OCI-LY1 (cell line): Measurements from ENCODE around the gene SLC25A13.

Source experiments
- H2AFZ ChIP-seq: fragments of 200-600 bp; sonication (generic), shearing (Covaris generic); 2 replicates; pipeline ENCODE4 v1.6.0; 2014; ENCODE audit warnings: antibody characterized with exemption, mild to moderate bottlenecking, low read length
- H3F3A ChIP-seq: fragments of 200-600 bp; sonication (generic), shearing (Covaris generic); 2 replicates; pipeline ENCODE4 v1.6.0; 2014; ENCODE audit warnings: mild to moderate bottlenecking, antibody characterized with exemption, low read length, moderate library complexity; ENCODE audit not compliant: insufficient read depth
- H3K27ac ChIP-seq: fragments of 200-600 bp; sonication (generic); 2 replicates; pipeline ENCODE4 v1.5.1; 2014; ENCODE audit warnings: low read length, mixed run types, mild to moderate bottlenecking, low read depth; ENCODE audit not compliant: poor library complexity, severe bottlenecking
- H3K27me3 ChIP-seq: fragments of 200-600 bp; sonication (generic); 2 replicates; pipeline ENCODE4 v1.6.0; 2014; ENCODE audit warnings: antibody characterized with exemption, mild to moderate bottlenecking, low read length, moderate library complexity; ENCODE audit not compliant: insufficient read depth
- H3K36me3 ChIP-seq: fragments of 200-600 bp; sonication (generic); 2 replicates; pipeline ENCODE4 v1.6.1; 2014; ENCODE audit warnings: mild to moderate bottlenecking, antibody characterized with exemption, low read length, moderate library complexity, mixed read lengths; ENCODE audit not compliant: insufficient read depth
- H3K4me1 ChIP-seq: fragments of 200-600 bp; sonication (generic); 2 replicates; pipeline ENCODE4 v1.5.1; 2014; ENCODE audit warnings: mild to moderate bottlenecking, low read length, moderate library complexity; ENCODE audit not compliant: insufficient read depth, severe bottlenecking
- H3K4me2 ChIP-seq: fragments of 200-600 bp; sonication (generic), shearing (Covaris generic); 2 replicates; pipeline ENCODE4 v1.6.1; 2014; ENCODE audit warnings: low read length
- H3K4me3 ChIP-seq: fragments of 200-600 bp; sonication (generic); 2 replicates; pipeline ENCODE4 v1.5.1; 2014; ENCODE audit warnings: low read length, low read depth, mild to moderate bottlenecking, mixed read lengths; ENCODE audit not compliant: poor library complexity, severe bottlenecking
- H3K79me2 ChIP-seq: fragments of 200-600 bp; shearing (Covaris generic); 2 replicates; pipeline ENCODE4 v1.6.1; 2016; ENCODE audit warnings: mixed run types, low read length, mixed read lengths; ENCODE audit not compliant: insufficient read depth
- H3K9ac ChIP-seq: fragments of 200-600 bp; sonication (generic), shearing (Covaris generic); 2 replicates; pipeline ENCODE4 v1.6.1; 2014; ENCODE audit warnings: mild to moderate bottlenecking, low read length, mixed read lengths
- H3K9me2 ChIP-seq: fragments of 200-600 bp; sonication (generic), shearing (Covaris generic); 2 replicates; pipeline ENCODE4 v1.6.1; 2014; ENCODE audit warnings: low read depth, mild to moderate bottlenecking, low read length, mixed read lengths
- H3K9me3 ChIP-seq: fragments of 200-600 bp; shearing (Covaris generic); 2 replicates; pipeline ENCODE4 v1.6.1; 2014; ENCODE audit warnings: low read length, mixed read lengths
- H4K20me1 ChIP-seq: fragments of 200-600 bp; sonication (generic), shearing (Covaris generic); 2 replicates; pipeline ENCODE4 v1.6.0; 2016; ENCODE audit warnings: mild to moderate bottlenecking, low read length; ENCODE audit not compliant: insufficient read depth
- EZH2 ChIP-seq: fragments of 200-600 bp; sonication (generic), shearing (Covaris generic); IDR thresholded peaks from 2 replicates; pipeline ENCODE4 v1.8.0; 2017; ENCODE audit warnings: borderline replicate concordance, mixed run types, mild to moderate bottlenecking, antibody characterized with exemption, low read length, moderate library complexity, mixed read lengths
- TF ChIP-seq, protein P1 (sequence below): fragments of 200-600 bp; sonication (generic), shearing (Covaris generic); IDR thresholded peaks from 2 replicates; pipeline ENCODE4 v1.5.1; 2017; ENCODE audit warnings: mild to moderate bottlenecking, antibody characterized with exemption, low read length, moderate library complexity, mixed read lengths

SLC25A13 gene

DNA sequence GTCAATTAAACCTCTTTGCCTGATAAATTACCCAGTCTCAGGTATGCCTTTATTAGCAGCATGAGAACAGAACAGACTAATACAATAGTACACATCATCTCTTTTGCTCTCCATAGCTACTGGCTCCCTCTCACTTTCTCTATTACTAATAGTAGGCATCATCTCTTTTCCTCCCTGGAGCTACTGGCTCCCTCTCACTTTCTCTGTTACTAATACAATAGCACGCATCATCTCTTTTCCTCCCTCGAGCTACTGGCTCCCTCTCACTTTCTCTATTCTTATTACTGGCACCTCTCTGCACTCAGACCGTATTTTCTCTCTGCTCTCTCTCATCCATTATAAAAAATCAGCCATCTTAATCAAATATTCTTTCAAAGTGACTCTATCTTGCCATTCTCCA is 37.1 kb downstream of the SLC25A13 start:
- Histone ChIP-seq H3K4me3 (no peak overlapping the region), H4K20me1 (no peaks in the 10 kb centered on the region), H3K4me2 (no peak overlapping the region), H3K9me2 (no peaks in the 10 kb centered on the region), H3F3A (no peaks in the 10 kb centered on the region), H3K27me3 (no peaks in the 10 kb centered on the region), H3K36me3 (peaks cover 5% of the 10 kb centered on the region; the same call in 1 of the 2 replicates), H3K27ac (no peak overlapping the region), H3K4me1 (no peaks in the 10 kb centered on the region), H2AFZ (no peak overlapping the region), H3K9me3 (no peaks in the 10 kb centered on the region), H3K9ac (no peak overlapping the region), H3K79me2 (no peaks in the 10 kb centered on the region)
- TF ChIP-seq EZH2 = no peak
- TF ChIP-seq, protein P1, sequence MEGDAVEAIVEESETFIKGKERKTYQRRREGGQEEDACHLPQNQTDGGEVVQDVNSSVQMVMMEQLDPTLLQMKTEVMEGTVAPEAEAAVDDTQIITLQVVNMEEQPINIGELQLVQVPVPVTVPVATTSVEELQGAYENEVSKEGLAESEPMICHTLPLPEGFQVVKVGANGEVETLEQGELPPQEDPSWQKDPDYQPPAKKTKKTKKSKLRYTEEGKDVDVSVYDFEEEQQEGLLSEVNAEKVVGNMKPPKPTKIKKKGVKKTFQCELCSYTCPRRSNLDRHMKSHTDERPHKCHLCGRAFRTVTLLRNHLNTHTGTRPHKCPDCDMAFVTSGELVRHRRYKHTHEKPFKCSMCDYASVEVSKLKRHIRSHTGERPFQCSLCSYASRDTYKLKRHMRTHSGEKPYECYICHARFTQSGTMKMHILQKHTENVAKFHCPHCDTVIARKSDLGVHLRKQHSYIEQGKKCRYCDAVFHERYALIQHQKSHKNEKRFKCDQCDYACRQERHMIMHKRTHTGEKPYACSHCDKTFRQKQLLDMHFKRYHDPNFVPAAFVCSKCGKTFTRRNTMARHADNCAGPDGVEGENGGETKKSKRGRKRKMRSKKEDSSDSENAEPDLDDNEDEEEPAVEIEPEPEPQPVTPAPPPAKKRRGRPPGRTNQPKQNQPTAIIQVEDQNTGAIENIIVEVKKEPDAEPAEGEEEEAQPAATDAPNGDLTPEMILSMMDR = no peak

DNA sequence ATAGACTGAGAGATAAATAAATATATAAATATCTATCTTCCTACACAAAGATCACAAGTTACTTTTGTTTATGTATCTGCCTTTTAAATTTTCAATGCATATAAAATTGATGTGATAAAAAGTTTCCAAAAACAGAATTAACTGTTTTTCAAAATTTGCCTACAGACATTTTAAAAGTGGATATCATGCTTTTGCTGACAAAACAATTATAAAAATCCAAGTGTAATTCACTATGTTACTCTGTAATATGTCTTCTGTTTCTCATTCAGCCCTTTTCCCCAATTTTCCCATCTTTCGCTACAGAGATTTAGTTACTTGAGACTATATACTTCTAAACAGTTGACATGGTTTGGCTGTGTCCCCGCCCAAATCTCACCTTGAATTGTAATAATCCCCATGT is 37.7 kb downstream of the SLC25A13 start:
- no peaks in the 10 kb centered on the region for H3K4me1 ChIP-seq
- H3K4me3 ChIP-seq = no peak overlapping the region
- no peaks in the 10 kb centered on the region for H4K20me1 ChIP-seq
- H3K27me3 ChIP-seq = no peaks in the 10 kb centered on the region
- no peaks in the 10 kb centered on the region for H3K79me2 ChIP-seq
- peaks cover 5% of the 10 kb centered on the region; the same call in 1 of the 2 replicates for H3K36me3 ChIP-seq
- H3K27ac ChIP-seq = no peak overlapping the region
- no peak overlapping the region for H3K9ac ChIP-seq
- no peaks in the 10 kb centered on the region for H3K9me3 ChIP-seq
- no peak overlapping the region for H2AFZ ChIP-seq
- TF ChIP-seq, protein P1 = no peak
- TF ChIP-seq EZH2 = no peak
- no peaks in the 10 kb centered on the region for H3F3A ChIP-seq
- no peak overlapping the region for H3K4me2 ChIP-seq
- no peaks in the 10 kb centered on the region for H3K9me2 ChIP-seq

DNA sequence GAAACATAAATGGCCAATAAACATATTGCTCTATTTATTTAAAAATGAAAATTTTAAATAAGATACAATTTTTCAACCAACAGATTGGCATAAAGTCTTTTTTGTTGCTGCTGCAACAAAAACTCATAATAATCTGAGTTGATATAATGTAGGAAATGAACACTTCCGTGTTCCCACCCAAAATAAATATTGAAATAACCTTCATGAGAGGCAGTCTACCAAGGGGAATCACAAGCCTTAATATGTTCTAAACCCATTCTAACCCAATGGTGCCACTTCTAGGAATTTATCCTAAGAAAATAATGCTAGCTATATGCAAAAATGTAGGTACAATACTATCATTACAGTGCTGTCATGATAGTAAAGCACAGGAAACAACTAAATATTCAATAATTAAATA is 39.1 kb downstream of the SLC25A13 start:
- no peaks in the 10 kb centered on the region for H3K27me3 ChIP-seq
- no peak overlapping the region for H3K27ac ChIP-seq
- H4K20me1 ChIP-seq = no peaks in the 10 kb centered on the region
- H3K9me2 ChIP-seq = no peaks in the 10 kb centered on the region
- H3K4me2 ChIP-seq = no peak overlapping the region
- no peaks in the 10 kb centered on the region for H3K4me1 ChIP-seq
- no peaks in the 10 kb centered on the region for H3K79me2 ChIP-seq
- no peak overlapping the region for H2AFZ ChIP-seq
- TF ChIP-seq EZH2 = no peak
- TF ChIP-seq, protein P1 = no peak
- H3F3A ChIP-seq = no peaks in the 10 kb centered on the region
- H3K9me3 ChIP-seq = no peaks in the 10 kb centered on the region
- peaks cover 5% of the 10 kb centered on the region; the same call in 1 of the 2 replicates for H3K36me3 ChIP-seq
- no peak overlapping the region for H3K4me3 ChIP-seq
- H3K9ac ChIP-seq = no peak overlapping the region
